Measurements from ENCODE around the gene FANCC.

DNA sequence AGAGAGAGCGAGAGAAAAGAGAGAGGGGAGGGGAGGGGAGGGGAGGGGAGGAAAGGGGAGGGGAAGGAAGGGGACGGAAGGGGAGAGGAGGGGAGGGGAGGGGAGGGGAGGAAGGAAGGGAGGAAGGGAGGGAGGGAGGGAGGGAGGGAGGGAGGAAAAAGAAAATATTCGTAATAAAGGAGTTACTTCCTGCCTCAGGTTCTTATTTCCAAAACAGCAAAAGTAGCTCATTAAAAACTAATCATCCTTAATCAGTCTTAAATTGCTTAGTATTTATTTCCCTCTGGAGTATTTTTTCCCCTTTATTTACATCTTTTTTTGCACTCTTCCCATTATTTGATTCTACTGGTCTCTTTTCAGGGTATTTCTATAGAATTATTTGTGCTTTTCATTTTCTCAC, 162.3 kb downstream of the FANCC start:
- TF ChIP-seq YY1 (IDR thresholded peaks at IDR 0.05; ENCODE audit: insufficient read depth, insufficient read length) (no peak), ZNF274 (IDR thresholded peaks at IDR 0.05; ENCODE audit: low read depth, low read length) (no peak)
